K562 (cell line): ENCODE measurements around the gene KRT80.

Experiments used
- ATF1 ChIP-seq, 2 experiments: fragments of 450-650 bp in 1 of 2; IDR thresholded peaks; 2 replicates each; pipeline ENCODE4 v1.6.1; 2016; ENCODE audit warnings: missing compliant biosample characterization in 1 of 2, missing genetic modification characterization in 1 of 2
- BRD9 ChIP-seq: fragments of 450-650 bp; IDR thresholded peaks from 2 replicates; pipeline ENCODE4 v1.6.1; 2018; ENCODE audit warnings: low read depth; ENCODE audit not compliant: partially characterized antibody
- CEBPG ChIP-seq, 3 experiments: fragments of 200-800 bp in 1 of 3; sonication (Bioruptor generic) in 1 of 3; sonication (generic) in 1 of 3; formaldehyde crosslinking in 1 of 3; IDR thresholded peaks in 2 of 3; conservative IDR thresholded peaks in 1 of 3; 2 replicates each; pipeline versions ENCODE4 v1.6.1 to v1.8.0; 2016 to 2022; ENCODE audit warnings: missing compliant biosample characterization in 2 of 3, missing genetic modification characterization in 2 of 3, mild to moderate bottlenecking in 1 of 3, missing genetic modification reagents in 1 of 3
- EGR1 ChIP-seq: fragments of 450-650 bp; conservative IDR thresholded peaks from 2 replicates; pipeline ENCODE4 v1.6.1; 2017; ENCODE audit warnings: mild to moderate bottlenecking
- EZH2 ChIP-seq: IDR thresholded peaks from 2 replicates; pipeline ENCODE4 v1.6.1; 2012; ENCODE audit warnings: low read depth, mild to moderate bottlenecking, inconsistent platforms, low read length, borderline replicate concordance
- FOXM1 ChIP-seq, 2 experiments: fragments of 450-650 bp in 1 of 2; sonication (generic) in 1 of 2; formaldehyde crosslinking in 1 of 2; IDR thresholded peaks; 2 replicates each; pipeline versions ENCODE4 v1.6.1 to v1.9.0; 2017 to 2022; ENCODE audit warnings: low read depth in 2 of 2, mild to moderate bottlenecking in 2 of 2, missing genetic modification reagents in 1 of 2, moderate library complexity in 1 of 2
- FOXO4 ChIP-seq: fragments of 450-650 bp; formaldehyde crosslinking; IDR thresholded peaks from 2 replicates; pipeline ENCODE4 v1.4.0; 2020; ENCODE audit warnings: mild to moderate bottlenecking, moderate library complexity
- KDM4B ChIP-seq, 2 experiments: fragments of 450-650 bp in 1 of 2; sonication (generic) in 1 of 2; IDR thresholded peaks; 2 replicates each; pipeline ENCODE4 v1.6.1; 2016 to 2017; ENCODE audit warnings: borderline replicate concordance in 2 of 2, antibody characterized with exemption in 1 of 2, low read depth in 1 of 2, mild to moderate bottlenecking in 1 of 2
- KLF6 ChIP-seq: fragments of 250-450 bp; sonication (Bioruptor Pico); IDR thresholded peaks from 2 replicates; pipeline ENCODE4 v1.4.0; 2020; ENCODE audit warnings: mild to moderate bottlenecking, moderate library complexity, borderline replicate concordance
- LARP7 ChIP-seq: fragments of 450-650 bp; IDR thresholded peaks from 2 replicates; pipeline ENCODE4 v1.6.1; 2016
- MAZ ChIP-seq, 2 experiments: fragments of 450-650 bp in 1 of 2; sonication (generic) in 1 of 2; formaldehyde crosslinking; IDR thresholded peaks in 1 of 2; conservative IDR thresholded peaks in 1 of 2; 2 replicates each; pipeline versions ENCODE4 v1.4.0 to v1.5.0; 2020; ENCODE audit warnings: mild to moderate bottlenecking in 1 of 2, missing genetic modification reagents in 1 of 2
- SOX6 ChIP-seq: fragments of 450-650 bp; IDR thresholded peaks from 2 replicates; pipeline ENCODE4 v1.6.1; 2014; ENCODE audit warnings: mild to moderate bottlenecking
- ZBTB26 ChIP-seq: fragments of 450-650 bp; formaldehyde crosslinking; IDR thresholded peaks from 2 replicates; pipeline ENCODE4 v1.4.0; 2022; ENCODE audit warnings: missing genetic modification characterization

GRCh38 chr12:52191841-52192791, at the start of gene KRT80:
- no peak for TF ChIP-seq FOXM1 (IDR thresholded peaks at IDR 0.05; ENCODE audit: low read depth)
- TF ChIP-seq FOXM1 (CRISPR knock-in tag; IDR thresholded peaks at IDR 0.05; ENCODE audit: low read depth), result no peak
- no peak for TF ChIP-seq KDM4B (IDR thresholded peaks at IDR 0.05; ENCODE audit: borderline replicate concordance in 2 of 2, low read depth in 1 of 2)
- no peak for TF ChIP-seq CEBPG (CRISPR knock-in tag; IDR thresholded peaks at IDR 0.05)
- TF ChIP-seq CEBPG (tag; conservative IDR thresholded peaks at IDR 0.05 in 1 of 2, IDR thresholded peaks at IDR 0.05 in 1 of 2), result no peak
- TF ChIP-seq KLF6, result no peak
- TF ChIP-seq EZH2, result no peak
- no peak for TF ChIP-seq LARP7
- no peak for TF ChIP-seq MAZ (CRISPR knock-in tag; conservative IDR thresholded peaks at IDR 0.05 in 1 of 2, IDR thresholded peaks at IDR 0.05 in 1 of 2)
- no peak for TF ChIP-seq EGR1
- no peak for TF ChIP-seq FOXO4
- no peak for TF ChIP-seq ZBTB26 (CRISPR knock-in tag)
- TF ChIP-seq SOX6, result no peak
- no peak for TF ChIP-seq BRD9
- TF ChIP-seq ATF1 (CRISPR knock-in tag; IDR thresholded peaks at IDR 0.05), result no peak
- no peak for TF ChIP-seq ATF1 (tag; IDR thresholded peaks at IDR 0.05)
